ENCODE results near the gene DCLK2. TPM values are rescaled to one million over a fixed set of nuclear protein-coding genes. Genes with fewer than 3 reads are reported as not detected.

The DCLK2 gene
- total RNA-seq, 1 donor from 2014 or later, result 3.4 TPM

GRCh38 chr4:150255610-150256224 is 177.5 kb downstream of the DCLK2 start:
- no peak overlapping the region for H3K4me3 ChIP-seq (ENCODE audit: low read depth, low read length)
- no peak for TF ChIP-seq CTCF (IDR thresholded peaks at IDR 0.05; ENCODE audit: insufficient read depth, low read length, poor library complexity, severe bottlenecking)
- no peaks in the 10 kb centered on the region for H3K36me3 ChIP-seq (ENCODE audit: control insufficient read depth, insufficient read depth, low read length)
- DNase-seq (ENCODE audit: low read depth), result no peak
- no peaks in the 10 kb centered on the region for H3K27me3 ChIP-seq (ENCODE audit: control insufficient read depth, insufficient read depth, low read length)

- DNase-seq (ENCODE audit: low read depth), result no peak
- no peak for TF ChIP-seq CTCF (IDR thresholded peaks at IDR 0.05; ENCODE audit: insufficient read depth, low read length, poor library complexity, severe bottlenecking)
- no peaks in the 10 kb centered on the region for H3K36me3 ChIP-seq (ENCODE audit: control insufficient read depth, insufficient read depth, low read length)
- no peak overlapping the region for H3K4me3 ChIP-seq (ENCODE audit: low read depth, low read length)
- H3K27me3 ChIP-seq (ENCODE audit: control insufficient read depth, insufficient read depth, low read length), result no peaks in the 10 kb centered on the region
These were observed 178.0 kb downstream of the DCLK2 start for GRCh38 chr4:150256225-150256620.

GRCh38 chr4:150256841-150257730 is 178.8 kb downstream of the DCLK2 start:
- Histone ChIP-seq H3K4me3 (ENCODE audit: low read depth, low read length) (no peak overlapping the region), H3K27me3 (ENCODE audit: control insufficient read depth, insufficient read depth, low read length) (no peaks in the 10 kb centered on the region), H3K36me3 (ENCODE audit: control insufficient read depth, insufficient read depth, low read length) (no peaks in the 10 kb centered on the region)
- no peak for DNase-seq (ENCODE audit: low read depth)
- no peak for TF ChIP-seq CTCF (IDR thresholded peaks at IDR 0.05; ENCODE audit: insufficient read depth, low read length, poor library complexity, severe bottlenecking)

GRCh38 chr4:150258569-150258968 is 180.3 kb downstream of the DCLK2 start:
- DNase-seq (ENCODE audit: low read depth), result no peak
- Histone ChIP-seq H3K36me3 (ENCODE audit: control insufficient read depth, insufficient read depth, low read length) (no peaks in the 10 kb centered on the region), H3K4me3 (ENCODE audit: low read depth, low read length) (no peak overlapping the region), H3K27me3 (ENCODE audit: control insufficient read depth, insufficient read depth, low read length) (no peaks in the 10 kb centered on the region)
- no peak for TF ChIP-seq CTCF (IDR thresholded peaks at IDR 0.05; ENCODE audit: insufficient read depth, low read length, poor library complexity, severe bottlenecking)

GRCh38 chr4:150259861-150260567 is 181.8 kb downstream of the DCLK2 start:
- DNase-seq (ENCODE audit: low read depth), result no peak
- TF ChIP-seq CTCF (IDR thresholded peaks at IDR 0.05; ENCODE audit: insufficient read depth, low read length, poor library complexity, severe bottlenecking), result no peak
- no peaks in the 10 kb centered on the region for H3K36me3 ChIP-seq (ENCODE audit: control insufficient read depth, insufficient read depth, low read length)
- no peak overlapping the region for H3K4me3 ChIP-seq (ENCODE audit: low read depth, low read length)
- no peaks in the 10 kb centered on the region for H3K27me3 ChIP-seq (ENCODE audit: control insufficient read depth, insufficient read depth, low read length)
